GM19455 (cell line): ENCODE measurements around the gene NLGN1.

Experiments used
- ATAC-seq: cut with Tn5 transposase; IDR thresholded peaks from one replicate; pipeline ENCODE4 v1.9.1; 2021; ENCODE audit not compliant: unreplicated experiment

Gene NLGN1

DNA sequence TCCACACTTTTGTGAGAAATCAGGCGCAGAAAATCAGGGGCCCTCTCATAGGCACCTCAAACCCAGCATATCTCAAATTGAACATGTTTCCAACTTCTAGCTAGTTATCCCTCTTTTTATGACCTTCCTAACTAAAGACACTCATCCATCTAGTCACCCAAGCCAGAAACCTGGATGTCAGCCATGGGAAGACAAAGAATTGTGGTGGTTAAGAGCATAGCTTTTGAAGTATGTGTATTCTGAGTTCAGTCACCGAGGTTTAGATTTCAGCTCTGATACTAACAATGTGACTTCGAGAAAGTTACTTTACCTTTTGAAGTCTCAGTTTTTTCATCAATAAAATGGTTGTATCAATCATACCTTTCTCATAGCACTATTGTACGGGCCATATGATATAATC is 495.5 kb downstream of the NLGN1 start:
- no peak for ATAC-seq

DNA sequence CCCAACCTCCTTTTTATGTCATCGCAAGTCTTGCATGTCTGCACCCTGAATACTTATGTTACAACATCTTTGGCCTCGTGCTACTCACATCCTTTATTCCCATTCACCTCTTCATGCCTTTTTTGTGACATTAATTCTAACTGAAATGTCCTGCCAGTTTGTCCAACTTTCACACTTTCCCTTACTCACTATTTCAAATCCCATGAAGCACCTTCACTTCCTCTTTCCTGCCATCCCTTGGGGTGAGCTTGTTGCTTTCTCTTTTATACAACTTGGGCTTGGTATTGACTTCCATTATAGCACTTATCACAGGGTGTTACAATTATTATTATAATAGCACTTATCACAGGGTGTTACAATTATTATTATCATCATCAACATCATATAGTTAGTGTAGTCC is 496.3 kb downstream of the NLGN1 start:
- ATAC-seq = no peak

- ATAC-seq = no peak
Measured at GRCh38 chr3:173897631-173898030, 500.1 kb downstream of the NLGN1 start.

- ATAC-seq = no peak
Measured at GRCh38 chr3:173901649-173902048, 504.1 kb downstream of the NLGN1 start.

DNA sequence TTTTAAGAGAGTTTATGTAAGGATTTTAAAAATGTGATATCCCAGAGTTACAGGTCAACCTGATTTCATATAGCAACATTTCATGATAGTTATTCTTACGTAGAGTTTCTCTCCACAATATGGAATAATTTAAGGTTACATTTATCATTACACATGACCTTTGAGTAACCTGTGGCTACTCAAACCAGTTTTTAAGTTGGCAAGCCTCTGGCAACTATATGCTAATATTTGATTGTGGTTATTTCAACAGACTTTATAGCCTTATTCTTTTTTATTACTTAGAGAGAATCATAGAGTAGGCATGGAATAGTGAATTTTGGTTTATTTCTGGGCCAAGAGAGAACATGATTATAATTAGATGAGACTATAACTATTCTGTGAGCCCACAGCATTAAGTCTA is 504.9 kb downstream of the NLGN1 start:
- ATAC-seq = no peak

DNA sequence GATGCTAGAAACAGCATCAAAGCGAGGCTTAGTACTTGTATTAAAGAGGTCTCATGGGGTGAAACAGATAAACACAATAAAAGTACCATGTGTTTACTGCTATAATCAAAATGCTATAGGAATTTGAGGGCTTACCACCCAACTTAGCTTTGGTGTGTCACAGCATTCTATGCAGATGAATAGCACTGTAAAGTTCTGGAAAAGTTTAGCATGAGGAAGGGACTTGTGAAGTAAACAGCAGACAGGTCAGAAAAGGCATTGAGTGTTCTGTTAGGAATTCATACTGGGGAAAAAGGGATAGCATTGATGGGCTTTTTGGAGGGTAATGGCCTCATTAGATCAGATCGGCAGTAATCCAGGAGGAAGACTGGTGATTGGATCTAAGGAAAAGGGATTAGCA is 505.3 kb downstream of the NLGN1 start:
- ATAC-seq = no peak

- ATAC-seq = no peak
Measured at GRCh38 chr3:173905381-173905780, 507.8 kb downstream of the NLGN1 start.

DNA sequence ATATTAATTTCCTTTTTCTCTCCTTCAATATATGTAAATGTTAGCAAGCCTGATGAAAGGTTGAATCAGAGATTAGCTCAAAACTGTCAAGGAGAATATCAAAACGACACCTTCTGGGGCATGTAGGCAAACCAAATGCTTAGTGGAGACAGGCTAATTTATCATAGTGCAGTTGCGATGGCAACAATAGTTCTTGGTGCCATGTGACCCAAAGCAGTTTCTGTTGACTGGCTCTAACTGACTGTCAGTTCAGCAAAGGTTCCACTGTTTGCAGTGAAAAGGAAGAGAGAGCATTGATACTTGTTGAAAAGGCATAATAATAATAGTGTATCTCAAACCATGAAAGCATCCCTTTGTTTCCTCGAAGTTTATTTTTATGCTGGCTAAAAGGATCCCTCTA is 513.9 kb downstream of the NLGN1 start:
- ATAC-seq = no peak

GRCh38 chr3:173912126-173912525 is 514.6 kb downstream of the NLGN1 start:
- no peak for ATAC-seq

DNA sequence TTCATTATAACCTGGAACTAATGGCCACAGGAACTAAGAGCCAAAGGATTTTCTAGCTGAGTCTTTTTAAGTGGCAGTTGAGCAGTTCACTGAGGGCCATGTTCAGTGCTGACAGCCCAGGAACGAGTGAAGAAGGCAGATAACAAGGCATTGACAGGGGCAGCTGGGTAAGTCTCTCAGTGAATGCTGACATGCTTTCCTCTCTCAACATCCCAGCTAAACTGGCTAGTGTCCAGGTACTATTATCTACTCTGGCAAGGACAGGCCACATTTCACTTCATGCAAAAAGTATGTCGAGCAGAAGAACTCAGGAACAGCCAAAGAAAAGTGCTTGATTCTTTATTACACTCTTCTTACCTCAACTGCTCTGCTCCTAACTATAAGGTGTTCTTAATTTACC is 515.9 kb downstream of the NLGN1 start:
- no peak for ATAC-seq

- ATAC-seq = no peak
Measured at GRCh38 chr3:173913974-173914421, 516.5 kb downstream of the NLGN1 start.

DNA sequence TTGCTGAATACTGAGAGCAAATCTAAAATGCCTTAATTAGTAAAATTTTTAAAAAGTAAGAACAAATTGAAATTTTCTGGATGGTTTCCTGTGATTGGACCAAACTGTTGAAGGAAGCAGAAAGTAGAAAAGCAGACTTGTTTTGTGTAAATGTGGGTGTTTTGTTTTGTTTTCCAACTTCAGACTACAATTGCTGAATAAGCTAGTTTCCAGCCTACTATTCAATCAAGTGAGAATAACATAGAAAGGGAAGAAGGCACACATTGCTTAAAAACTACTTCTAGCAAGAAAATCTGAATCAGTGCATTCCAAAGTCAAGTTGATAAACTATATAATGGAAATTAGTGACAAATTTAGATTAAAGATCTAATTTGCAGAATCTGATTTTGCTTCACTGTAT is 519.3 kb downstream of the NLGN1 start:
- no peak for ATAC-seq

GRCh38 chr3:173920386-173920785 is 522.8 kb downstream of the NLGN1 start:
- ATAC-seq = peak; percentile 68

- ATAC-seq = no peak
Measured at GRCh38 chr3:173921732-173922131, 524.2 kb downstream of the NLGN1 start.

DNA sequence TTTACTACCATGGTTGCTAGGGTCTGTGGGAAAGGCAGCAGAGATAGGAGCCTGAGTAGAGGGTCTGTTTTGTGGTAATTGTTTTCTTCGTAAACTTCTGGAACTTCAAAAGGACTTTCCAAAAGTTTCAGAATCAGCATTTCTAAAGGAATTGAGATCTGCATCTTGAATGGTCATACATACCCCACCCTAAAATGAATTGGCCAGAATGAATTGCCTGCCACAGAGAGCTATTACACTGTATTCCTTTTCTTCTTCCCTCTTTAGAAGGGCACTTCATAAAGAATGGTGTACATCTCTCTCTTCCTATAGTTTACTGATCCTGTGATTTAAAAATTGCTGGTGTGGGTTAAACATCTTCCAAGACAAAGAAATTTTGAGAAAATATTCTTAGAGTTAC is 525.7 kb downstream of the NLGN1 start:
- no peak for ATAC-seq

GRCh38 chr3:173930251-173930650 is 532.7 kb downstream of the NLGN1 start:
- no peak for ATAC-seq

DNA sequence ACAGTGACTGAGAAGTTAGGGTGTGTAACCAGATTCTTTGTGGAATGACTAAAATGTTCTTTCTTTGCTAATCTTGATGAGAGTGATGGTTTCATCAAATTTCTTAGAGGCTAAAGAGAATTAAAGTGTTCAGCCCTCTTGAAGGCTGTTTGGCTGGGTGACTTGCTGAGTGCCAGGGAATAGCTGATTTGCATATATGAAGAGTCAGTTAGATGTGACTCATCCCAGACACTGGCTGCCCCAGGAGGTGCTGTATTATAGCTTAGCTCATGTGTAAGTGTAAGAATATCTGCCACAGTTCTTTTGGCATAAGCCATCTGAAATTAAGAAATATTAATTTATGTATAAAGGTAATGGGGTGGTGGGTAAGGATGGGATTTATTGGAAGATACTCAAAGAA is 535.1 kb downstream of the NLGN1 start:
- ATAC-seq = no peak

- ATAC-seq = no peak
Measured at GRCh38 chr3:173933113-173933512, 535.6 kb downstream of the NLGN1 start.

DNA sequence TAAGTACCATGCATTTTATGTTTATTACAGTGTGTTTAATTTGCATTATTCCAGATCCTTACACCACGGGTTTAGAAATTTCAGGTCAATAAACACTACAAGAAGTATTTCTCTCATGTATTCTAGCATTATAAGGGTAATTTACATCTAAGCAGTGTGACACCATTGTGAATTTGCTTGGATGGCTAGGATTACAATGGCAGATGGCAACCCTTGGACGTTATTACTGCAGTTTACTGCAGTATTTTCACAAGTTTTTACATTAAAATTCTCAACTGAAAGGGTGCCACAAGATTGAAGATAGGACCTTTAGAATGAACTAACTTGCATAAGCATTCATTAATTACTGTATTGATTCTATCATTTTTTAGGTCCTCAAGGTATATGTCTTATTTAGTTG is 538.8 kb downstream of the NLGN1 start:
- ATAC-seq = no peak

DNA sequence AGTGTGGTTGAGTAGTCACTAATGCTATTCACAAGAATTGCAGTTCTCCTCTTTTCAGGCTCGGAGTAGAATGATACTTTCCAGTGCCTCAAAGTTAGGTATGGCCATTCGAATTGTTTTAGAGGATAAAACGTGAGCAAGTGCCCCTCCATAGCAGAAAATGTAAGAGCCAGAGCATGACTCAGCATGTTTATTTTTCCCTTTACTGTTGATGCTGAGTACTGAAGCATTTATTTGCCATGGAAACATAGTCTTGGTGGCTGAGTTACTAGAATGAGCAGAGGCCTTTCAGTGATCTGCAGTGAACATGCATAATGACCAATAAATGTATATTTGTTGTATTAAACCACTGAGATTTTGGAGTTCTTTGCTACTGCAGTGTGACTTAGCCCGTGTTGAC is 540.6 kb downstream of the NLGN1 start:
- no peak for ATAC-seq

GRCh38 chr3:173938616-173939015 is 541.1 kb downstream of the NLGN1 start:
- ATAC-seq = no peak

- no peak for ATAC-seq
Measured at GRCh38 chr3:173939331-173939730, 541.8 kb downstream of the NLGN1 start.

- no peak for ATAC-seq
Measured at GRCh38 chr3:173943264-173943663, 545.7 kb downstream of the NLGN1 start.

DNA sequence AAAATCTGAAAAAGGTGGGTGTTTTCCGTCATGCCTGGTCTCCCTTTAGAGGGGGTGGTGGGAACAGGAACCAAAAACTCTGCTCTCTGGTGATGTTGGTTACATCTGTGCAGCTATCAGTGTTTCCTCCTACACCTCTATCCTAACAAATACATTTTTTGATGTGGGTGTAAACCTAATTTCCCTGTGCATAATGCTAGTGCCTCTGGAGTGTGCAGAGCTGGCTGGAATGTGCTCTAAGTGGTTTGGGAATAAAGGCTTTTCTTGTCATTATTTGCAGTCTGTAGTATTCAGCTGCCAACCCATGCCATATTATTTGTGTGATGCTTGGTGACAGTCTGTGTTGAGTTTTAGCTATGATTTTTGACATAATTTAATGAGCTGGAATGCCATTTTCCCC is 547.6 kb downstream of the NLGN1 start:
- no peak for ATAC-seq
